HG02588 (cell line): ENCODE measurements around the gene RRP1B.
"Not testable (repeated sequence)": the region's sequence is repeated elsewhere in the genome, so short reads cannot be mapped to it uniquely, and the experiment has no call there.

Experiments used
- ATAC-seq: cut with Tn5 transposase; IDR thresholded peaks from one replicate; pipeline ENCODE4 v1.9.1; 2021; ENCODE audit warnings: mild to moderate bottlenecking, moderate library complexity; ENCODE audit not compliant: unreplicated experiment

Gene RRP1B

DNA sequence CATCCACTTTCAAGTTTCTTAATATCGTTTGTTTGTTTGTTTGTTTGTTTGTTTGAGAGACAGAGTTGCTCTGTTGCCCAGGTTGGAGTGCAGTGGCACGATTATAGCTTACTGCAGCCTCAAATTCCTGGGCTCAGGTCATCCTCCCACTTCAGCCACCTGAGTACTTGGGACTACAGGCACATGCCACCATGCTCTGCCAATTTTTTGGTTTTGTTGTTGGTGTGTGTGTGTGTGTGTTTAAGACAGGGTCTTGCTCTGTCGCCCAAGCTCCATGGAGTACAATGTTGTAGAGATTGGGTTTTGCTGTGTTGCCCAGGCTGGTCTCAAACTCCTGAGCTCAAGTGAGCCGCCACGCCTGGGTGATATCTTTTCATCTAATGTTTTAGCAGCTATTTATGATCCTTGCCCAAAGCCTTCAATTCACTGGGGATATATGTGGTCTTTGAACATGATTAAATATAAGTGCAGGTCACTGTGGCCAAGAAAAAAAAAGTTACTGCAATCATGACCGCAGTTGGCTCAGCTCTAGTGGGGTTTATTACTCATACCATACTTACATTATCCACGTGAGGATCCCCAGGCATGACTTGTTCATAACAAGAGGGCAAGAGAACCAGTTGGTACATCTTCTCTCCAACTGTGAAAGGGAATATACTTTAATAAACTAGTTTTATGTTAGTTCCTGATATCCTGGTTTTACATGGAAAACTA, 8.0 kb downstream of the RRP1B start:
- no peak for ATAC-seq

- ATAC-seq: no peak
These were observed 10.7 kb downstream of the RRP1B start for GRCh38 chr21:43669828-43670605.

DNA sequence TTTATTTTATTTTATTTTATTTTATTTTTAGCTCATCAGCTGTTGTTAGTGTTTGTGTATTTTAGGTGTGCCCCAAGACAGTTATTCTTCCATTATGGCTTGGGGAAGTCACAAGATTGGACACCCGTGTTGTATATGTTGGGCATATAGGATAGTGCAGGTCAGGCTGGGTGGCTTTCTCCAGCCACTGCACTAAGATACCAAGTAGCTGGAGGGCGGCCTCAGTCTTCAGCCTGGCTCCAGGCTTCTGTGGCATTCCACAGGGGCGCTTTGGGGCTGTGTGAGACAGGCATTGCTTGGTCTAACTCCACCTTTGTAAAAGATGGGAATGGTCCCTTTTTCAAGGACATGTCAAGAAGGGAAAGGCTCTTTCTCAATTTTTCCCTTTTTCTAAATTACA, 16.5 kb downstream of the RRP1B start:
- ATAC-seq: no peak

GRCh38 chr21:43676391-43676790, 17.0 kb downstream of the RRP1B start:
- no peak for ATAC-seq

DNA sequence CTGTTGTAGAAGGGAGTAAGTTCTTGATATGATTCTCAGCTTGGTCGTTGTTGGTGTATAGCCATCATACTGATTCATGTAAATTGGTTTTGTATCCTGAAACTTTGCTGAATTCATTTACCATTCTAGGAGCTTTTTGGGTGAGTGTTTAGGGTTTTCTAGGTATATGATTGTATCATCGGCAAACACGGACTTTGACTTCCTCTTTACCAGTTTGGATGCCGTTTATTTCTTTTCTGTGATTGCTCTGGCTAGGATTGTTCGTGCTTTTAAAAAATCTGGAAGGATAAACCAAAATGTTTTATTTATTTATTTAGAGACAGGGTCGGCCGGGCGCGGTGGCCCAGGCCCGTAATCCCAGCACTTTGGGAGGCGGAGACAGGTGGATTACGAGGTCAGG, 20.6 kb downstream of the RRP1B start:
- no peak for ATAC-seq

- not testable (repeated sequence) for ATAC-seq
These were observed 21.1 kb downstream of the RRP1B start for GRCh38 chr21:43680421-43680820.

GRCh38 chr21:43681650-43682049, 22.3 kb downstream of the RRP1B start:
- ATAC-seq: no peak

GRCh38 chr21:43684424-43684823, 25.1 kb downstream of the RRP1B start:
- ATAC-seq: no peak

- no peak for ATAC-seq
These were observed 27.6 kb downstream of the RRP1B start for GRCh38 chr21:43686811-43687565.

GRCh38 chr21:43687566-43688399, 28.4 kb downstream of the RRP1B start:
- ATAC-seq: no peak

DNA sequence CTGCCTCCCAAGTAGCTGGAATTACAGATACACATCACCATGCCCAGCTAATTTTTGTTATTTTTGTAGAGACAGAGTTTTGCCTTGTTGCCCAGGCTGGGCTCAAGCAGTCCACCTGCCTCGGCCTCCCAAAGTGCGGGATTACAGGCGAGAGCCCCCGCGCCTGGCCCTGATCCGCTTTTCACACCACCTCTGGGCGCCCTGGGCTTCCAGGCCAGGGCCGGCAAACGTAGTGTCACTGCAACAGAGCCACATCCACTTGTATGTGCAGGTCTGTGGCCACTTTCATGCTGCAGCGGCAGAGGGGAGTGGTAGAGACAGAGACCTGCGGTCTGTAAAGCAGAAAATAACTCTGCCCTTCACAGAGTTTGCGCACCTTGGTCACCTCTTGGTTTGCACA, 29.5 kb downstream of the RRP1B start:
- no peak for ATAC-seq

DNA sequence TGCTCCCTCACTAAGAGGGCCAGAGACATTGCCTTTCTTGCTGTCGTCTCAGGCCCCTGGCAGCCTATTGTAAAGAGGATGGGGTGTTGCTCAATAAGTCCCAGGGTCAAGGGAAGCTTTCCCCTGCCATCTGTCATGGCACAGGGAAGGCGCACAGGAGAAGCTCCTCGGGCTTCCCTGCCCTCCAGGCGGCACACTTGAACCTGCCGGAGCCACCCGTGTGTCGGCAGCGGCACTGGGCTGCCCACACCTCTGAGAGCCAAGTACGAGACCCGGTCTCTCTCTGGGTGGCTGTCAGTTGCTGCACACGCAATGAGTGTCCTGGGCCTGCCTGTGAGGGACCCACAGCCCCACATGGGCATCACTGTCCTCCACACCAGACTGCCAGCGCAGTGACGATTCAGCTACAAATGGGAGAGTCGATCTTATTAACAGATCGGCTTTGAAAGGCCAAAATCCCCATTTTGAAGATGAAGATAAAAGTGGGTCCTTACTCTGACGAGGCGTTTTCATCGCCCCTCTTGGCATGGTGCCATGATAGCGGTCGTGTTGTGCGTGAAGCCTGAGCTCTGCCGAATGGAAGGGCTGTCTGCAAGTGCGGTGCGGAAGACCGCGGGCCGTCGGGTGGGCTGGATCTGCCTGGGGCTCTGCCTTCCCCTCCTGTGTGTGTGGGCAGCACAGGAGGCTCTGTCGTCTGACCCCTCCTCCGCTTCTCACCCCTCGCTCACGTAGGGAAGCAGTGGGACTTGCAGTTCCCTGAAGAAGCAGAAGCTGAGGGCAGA, 30.4 kb downstream of the RRP1B start:
- ATAC-seq: no peak

GRCh38 chr21:43690346-43690745, 31.0 kb downstream of the RRP1B start:
- ATAC-seq: no peak

DNA sequence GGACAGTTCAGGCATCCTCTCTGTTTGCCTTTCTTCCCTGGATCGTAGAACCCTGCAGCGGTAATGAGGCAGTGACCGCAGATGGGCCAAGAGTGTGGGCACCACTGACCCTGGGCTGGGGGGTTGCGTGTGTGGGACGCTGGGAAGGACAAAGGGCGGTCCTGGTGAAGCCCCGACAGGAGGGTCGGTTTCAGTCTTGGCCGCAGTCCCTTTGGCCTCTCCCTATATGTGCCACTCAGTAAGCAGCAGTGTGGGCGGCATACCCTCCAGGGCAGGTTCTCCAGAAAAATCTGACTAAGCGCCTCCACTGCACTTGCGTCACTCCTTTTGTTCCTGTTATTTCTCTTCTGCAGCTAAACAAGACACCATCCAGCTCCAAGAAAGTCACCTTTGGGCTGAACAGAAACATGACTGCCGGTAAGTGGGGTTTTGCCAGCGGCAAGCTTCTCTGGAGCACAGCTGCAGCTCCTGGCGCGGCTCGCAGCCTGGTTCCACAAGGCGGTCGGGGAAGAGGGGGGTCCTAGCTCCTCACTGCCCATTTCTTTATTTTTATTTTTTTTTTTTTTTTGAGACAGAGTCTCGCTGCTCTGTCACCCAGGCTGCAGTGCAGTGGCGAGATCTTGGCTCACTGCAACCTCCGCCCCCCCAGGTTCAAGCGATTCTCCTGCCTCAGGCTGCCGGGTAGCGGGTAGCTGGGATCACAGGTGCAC, 31.9 kb downstream of the RRP1B start:
- no peak for ATAC-seq

GRCh38 chr21:43691801-43692200, 32.4 kb downstream of the RRP1B start:
- no peak for ATAC-seq

GRCh38 chr21:43692949-43693348, 33.6 kb downstream of the RRP1B start:
- ATAC-seq: no peak

DNA sequence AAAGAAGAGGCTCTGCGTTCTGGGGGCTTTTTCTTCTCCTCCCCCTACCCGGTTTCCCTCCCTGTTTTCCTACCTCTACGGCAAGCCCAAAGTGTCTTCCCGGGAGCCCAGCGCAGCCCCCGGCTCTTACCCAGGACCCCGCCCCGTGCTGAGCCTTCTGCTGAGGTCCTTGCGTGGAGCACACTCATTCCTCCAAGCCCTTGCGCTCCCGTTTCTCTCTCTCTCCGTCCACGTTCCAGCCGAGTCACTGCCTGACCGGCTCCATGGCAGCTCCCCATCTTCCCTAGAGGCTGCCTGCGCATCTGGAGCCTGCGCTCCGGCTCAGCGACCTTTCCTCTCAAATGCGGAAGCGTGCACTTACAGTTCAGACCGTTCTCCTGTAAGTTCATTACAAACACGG, 34.6 kb downstream of the RRP1B start:
- ATAC-seq: no peak

DNA sequence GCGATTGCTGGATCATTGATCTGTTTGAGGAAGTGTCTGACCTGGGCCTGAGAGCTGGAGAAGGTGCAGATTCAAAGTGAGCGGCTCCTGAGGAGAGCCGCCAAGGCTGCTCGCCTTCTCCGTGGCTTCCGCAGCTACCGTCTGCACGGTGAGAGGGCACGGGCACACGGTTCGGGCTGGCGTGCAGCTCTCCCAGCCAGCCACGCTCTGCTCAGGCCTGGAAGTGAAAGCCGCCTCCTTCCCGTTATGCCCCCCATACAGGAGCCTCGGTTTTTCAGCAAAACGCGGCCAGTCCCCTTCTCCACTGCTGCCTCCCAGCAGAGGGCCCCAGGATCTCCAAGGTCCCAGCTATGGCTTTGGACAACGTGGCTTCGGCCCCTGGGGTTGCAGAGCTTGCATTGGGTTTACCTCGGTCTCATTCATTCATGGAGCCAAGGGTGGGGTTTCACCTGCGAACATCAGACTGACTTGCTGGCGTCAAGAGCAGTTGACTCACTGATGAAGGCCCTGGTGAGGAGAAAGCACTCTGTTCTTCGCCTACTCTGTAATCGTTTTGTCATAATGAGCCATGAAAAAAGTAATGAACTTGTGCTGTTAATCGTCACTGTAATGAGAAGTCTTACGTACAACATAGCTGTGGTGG, 35.2 kb downstream of the RRP1B start:
- ATAC-seq: no peak

DNA sequence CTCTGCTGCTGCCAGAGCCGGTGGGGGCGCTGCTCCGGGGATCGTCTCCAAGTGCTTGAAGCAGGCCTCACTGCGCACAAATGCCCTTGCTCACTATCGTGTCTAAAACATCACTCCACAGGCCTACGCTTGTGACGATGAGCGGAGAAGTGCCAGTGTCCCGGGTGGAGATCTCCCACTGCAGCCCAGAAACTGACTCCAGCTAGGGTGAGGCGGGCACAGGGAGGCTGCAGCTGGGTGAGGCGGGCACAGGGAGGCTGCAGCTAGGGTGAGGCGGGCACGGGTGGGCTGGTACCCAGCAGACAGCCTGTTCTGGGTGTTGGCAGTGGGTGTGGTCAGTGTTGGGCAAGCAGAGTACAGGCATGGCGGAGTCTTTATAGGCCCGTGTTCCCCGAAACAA, 36.9 kb downstream of the RRP1B start:
- ATAC-seq: no peak
